H9 (cell line): Measurements from ENCODE around the gene B3GNT7. TPM values are rescaled to one million over a fixed set of nuclear protein-coding genes. Genes with fewer than 3 reads are reported as not detected.

Experiments
- DNase-seq: peaks from one replicate; pipeline ENCODE4 v3.0.0-alpha.2; 2017
- H2AFZ ChIP-seq: one replicate; pipeline ENCODE4 v1.6.1; 2013; ENCODE audit warnings: mild to moderate bottlenecking, low read length, control low read depth, moderate library complexity
- H2AK5ac ChIP-seq: 2 replicates; pipeline ENCODE4 v1.6.1; 2013; ENCODE audit warnings: low read length, control low read depth, mixed read lengths; ENCODE audit not compliant: insufficient read length
- H2BK120ac ChIP-seq: one replicate; pipeline ENCODE4 v1.6.1; 2013; ENCODE audit warnings: low read depth, mild to moderate bottlenecking, low read length, control low read depth, inconsistent platforms; ENCODE audit not compliant: poor library complexity, severe bottlenecking
- H2BK12ac ChIP-seq: 2 replicates; pipeline ENCODE4 v1.6.1; 2013; ENCODE audit warnings: low read length, control low read depth, mixed read lengths, low read depth; ENCODE audit not compliant: insufficient read length
- H2BK15ac ChIP-seq: 2 replicates; pipeline ENCODE4 v1.6.1; 2013; ENCODE audit warnings: low read depth, low read length, control low read depth
- H2BK20ac ChIP-seq: one replicate; pipeline ENCODE4 v1.6.1; 2013; ENCODE audit warnings: low read depth, mild to moderate bottlenecking, low read length, control low read depth, inconsistent platforms; ENCODE audit not compliant: poor library complexity, severe bottlenecking
- H2BK5ac ChIP-seq: 2 replicates; pipeline ENCODE4 v1.6.1; 2013; ENCODE audit warnings: low read length, control low read depth, mixed read lengths; ENCODE audit not compliant: insufficient read length
- H3K14ac ChIP-seq: 2 replicates; pipeline ENCODE4 v1.6.1; 2013; ENCODE audit warnings: low read length, control low read depth; ENCODE audit not compliant: insufficient read depth
- H3K18ac ChIP-seq: 2 replicates; pipeline ENCODE4 v1.6.1; 2013; ENCODE audit warnings: low read depth, mild to moderate bottlenecking, mixed read lengths, low read length, control low read depth; ENCODE audit not compliant: insufficient read length
- H3K23ac ChIP-seq: 2 replicates; pipeline ENCODE4 v1.6.1; 2013; ENCODE audit warnings: low read length, control low read depth, mixed read lengths, low read depth; ENCODE audit not compliant: insufficient read length
- H3K23me2 ChIP-seq: 2 replicates; pipeline ENCODE4 v1.6.1; 2013; ENCODE audit warnings: low read depth, mild to moderate bottlenecking, mixed read lengths, low read length, control low read depth; ENCODE audit not compliant: insufficient read length, poor library complexity, severe bottlenecking
- H3K27ac ChIP-seq: 2 replicates; pipeline ENCODE4 v1.5.1; 2013; ENCODE audit warnings: low read length, control low read depth, mixed read lengths, low read depth; ENCODE audit not compliant: insufficient read length
- H3K27me3 ChIP-seq: 2 replicates; pipeline ENCODE4 v1.6.1; 2013; ENCODE audit warnings: low read length, control low read depth, inconsistent platforms; ENCODE audit not compliant: insufficient read depth
- H3K4ac ChIP-seq: 2 replicates; pipeline ENCODE4 v1.6.1; 2013; ENCODE audit warnings: low read depth, mild to moderate bottlenecking, control low read depth, inconsistent platforms, low read length, moderate library complexity
- H3K4me1 ChIP-seq: 2 replicates; pipeline ENCODE4 v1.6.1; 2013; ENCODE audit warnings: low read length, control low read depth, inconsistent platforms; ENCODE audit not compliant: insufficient read depth
- H3K4me2 ChIP-seq: 2 replicates; pipeline ENCODE4 v1.6.1; 2013; ENCODE audit warnings: low read length, control low read depth, mixed read lengths; ENCODE audit not compliant: insufficient read length, insufficient read depth
- H3K56ac ChIP-seq: 2 replicates; pipeline ENCODE4 v1.6.1; 2013; ENCODE audit warnings: low read depth, mild to moderate bottlenecking, mixed read lengths, low read length, control low read depth; ENCODE audit not compliant: insufficient read length
- H3K79me1 ChIP-seq: 2 replicates; pipeline ENCODE4 v1.6.1; 2013; ENCODE audit warnings: low read depth, mild to moderate bottlenecking, moderate library complexity, low read length, control low read depth, inconsistent platforms; ENCODE audit not compliant: insufficient read depth, poor library complexity, severe bottlenecking
- H3K79me2 ChIP-seq: 2 replicates; pipeline ENCODE4 v1.6.1; 2013; ENCODE audit warnings: low read length, control low read depth, inconsistent platforms; ENCODE audit not compliant: insufficient read depth
- H3K9ac ChIP-seq: 2 replicates; pipeline ENCODE4 v1.6.1; 2013; ENCODE audit warnings: low read length, control low read depth, mixed read lengths; ENCODE audit not compliant: insufficient read length; ENCODE audit errors: extremely low read depth
- H3K9me3 ChIP-seq: one replicate; pipeline ENCODE4 v1.6.1; 2013; ENCODE audit warnings: low read depth, low read length, inconsistent platforms; ENCODE audit not compliant: control insufficient read depth
- H3T11ph ChIP-seq: one replicate; pipeline ENCODE4 v1.6.1; 2013; ENCODE audit warnings: mild to moderate bottlenecking, low read length, control low read depth, inconsistent platforms
- H4K20me1 ChIP-seq: one replicate; pipeline ENCODE4 v1.6.1; 2013; ENCODE audit not compliant: control insufficient read depth, insufficient read length, insufficient read depth
- H4K5ac ChIP-seq: 2 replicates; pipeline ENCODE4 v1.6.1; 2013; ENCODE audit warnings: low read depth, mild to moderate bottlenecking, mixed read lengths, low read length, control low read depth; ENCODE audit not compliant: insufficient read length
- H4K8ac ChIP-seq: replicated peaks from 2 replicates; pipeline ENCODE4 v1.6.1; 2013; ENCODE audit warnings: low read length, control low read depth, mixed read lengths, low read depth; ENCODE audit not compliant: insufficient read length
- H4K91ac ChIP-seq: 2 replicates; pipeline ENCODE4 v1.6.1; 2013; ENCODE audit warnings: low read depth, mild to moderate bottlenecking, moderate library complexity, mixed read lengths, low read length, control low read depth; ENCODE audit not compliant: insufficient read length
- H3K27ac Mint-ChIP-seq, 3 experiments: 2 replicates in 2 of 3; 3 replicates in 1 of 3; pipeline ENCODE4 v1.8.0; 2020 to 2021; ENCODE audit warnings: mixed read lengths in 3 of 3, mild to moderate bottlenecking in 1 of 3, moderate library complexity in 1 of 3
- H3K27me3 Mint-ChIP-seq: 2 replicates; pipeline ENCODE4 v1.8.0; 2021; ENCODE audit warnings: low read depth, mild to moderate bottlenecking, moderate library complexity, mixed read lengths
- H3K36me3 Mint-ChIP-seq, 3 experiments: 2 replicates in 2 of 3; 3 replicates in 1 of 3; pipeline ENCODE4 v1.8.0; 2020 to 2021; ENCODE audit warnings: low read depth in 3 of 3, mixed read lengths in 3 of 3; ENCODE audit not compliant: insufficient read depth in 1 of 3
- H3K4me1 Mint-ChIP-seq, 2 experiments: 2 replicates each; pipeline ENCODE4 v1.8.0; 2020; ENCODE audit warnings: mixed read lengths in 2 of 2
- H3K4me3 Mint-ChIP-seq, 2 experiments: 2 replicates in 1 of 2; 3 replicates in 1 of 2; pipeline ENCODE4 v1.8.0; 2020 to 2021; ENCODE audit warnings: mild to moderate bottlenecking in 2 of 2, mixed read lengths in 2 of 2, moderate library complexity in 1 of 2
- H3K9me3 Mint-ChIP-seq, 2 experiments: 2 replicates in 1 of 2; 3 replicates in 1 of 2; pipeline ENCODE4 v1.8.0; 2020; ENCODE audit warnings: mild to moderate bottlenecking in 2 of 2, mixed read lengths in 2 of 2, moderate library complexity in 1 of 2
- whole genome bisulfite sequencing: extraction: QIAGEN DNeasy Blood & Tissue Kit; methylation state at CpG from one replicate; pipeline ENCODE4 v1.1.7; 2013; ENCODE audit warnings: missing lambda C conversion rate, low lambda C conversion rate, mixed read lengths; ENCODE audit not compliant: insufficient read length; ENCODE audit errors: extremely low coverage; 5-methylcytosine and 5-hydroxymethylcytosine counted together
- total RNA-seq: library from RNA; stranded (reverse); gene quantifications from 2 replicates; pipeline ENCODE4 v1.2.1, GENCODE V29; 2021
- TF ChIP-seq, protein P1 (sequence below): fragments of 200-600 bp; sonication (generic); conservative IDR thresholded peaks from 3 replicates; pipeline ENCODE4 v1.8.0; 2021; ENCODE audit warnings: antibody characterized with exemption, mild to moderate bottlenecking

Gene B3GNT7
- total RNA-seq, 1 experiment from 2014 or later = 42.2 TPM

- no peak overlapping the region for H3T11ph ChIP-seq
- H3K9me3 ChIP-seq = no peaks in the 10 kb centered on the region
- H2BK20ac ChIP-seq = no peak overlapping the region
- H2BK12ac ChIP-seq = peak overlapping the region; percentile 6
- no peak overlapping the region for H4K8ac ChIP-seq
- H3K4me3 Mint-ChIP-seq = peak overlapping the region in 1 of 2 experiments; percentile 52; a peak in 2 of 5 replicates
- peaks cover 5 to 11% (median 6%) of the 10 kb centered on the region in 3 experiments; a peak in 6 of 7 replicates for H3K36me3 Mint-ChIP-seq
- no peak overlapping the region for H3K4me2 ChIP-seq
- H3K27ac Mint-ChIP-seq = peak overlapping the region in 2 of 3 experiments; percentile 66 to 68; a peak in 4 of 7 replicates
- no peaks in the 10 kb centered on the region; the same call in 1 of the 2 replicates for H3K79me2 ChIP-seq
- TF ChIP-seq, protein P1, sequence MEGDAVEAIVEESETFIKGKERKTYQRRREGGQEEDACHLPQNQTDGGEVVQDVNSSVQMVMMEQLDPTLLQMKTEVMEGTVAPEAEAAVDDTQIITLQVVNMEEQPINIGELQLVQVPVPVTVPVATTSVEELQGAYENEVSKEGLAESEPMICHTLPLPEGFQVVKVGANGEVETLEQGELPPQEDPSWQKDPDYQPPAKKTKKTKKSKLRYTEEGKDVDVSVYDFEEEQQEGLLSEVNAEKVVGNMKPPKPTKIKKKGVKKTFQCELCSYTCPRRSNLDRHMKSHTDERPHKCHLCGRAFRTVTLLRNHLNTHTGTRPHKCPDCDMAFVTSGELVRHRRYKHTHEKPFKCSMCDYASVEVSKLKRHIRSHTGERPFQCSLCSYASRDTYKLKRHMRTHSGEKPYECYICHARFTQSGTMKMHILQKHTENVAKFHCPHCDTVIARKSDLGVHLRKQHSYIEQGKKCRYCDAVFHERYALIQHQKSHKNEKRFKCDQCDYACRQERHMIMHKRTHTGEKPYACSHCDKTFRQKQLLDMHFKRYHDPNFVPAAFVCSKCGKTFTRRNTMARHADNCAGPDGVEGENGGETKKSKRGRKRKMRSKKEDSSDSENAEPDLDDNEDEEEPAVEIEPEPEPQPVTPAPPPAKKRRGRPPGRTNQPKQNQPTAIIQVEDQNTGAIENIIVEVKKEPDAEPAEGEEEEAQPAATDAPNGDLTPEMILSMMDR = peak; percentile 70
- no peak overlapping the region for H3K23ac ChIP-seq
- H3K27ac ChIP-seq = no peak overlapping the region
- H4K20me1 ChIP-seq = no peaks in the 10 kb centered on the region
- H3K4me1 Mint-ChIP-seq = peaks cover 42 to 49% of the 10 kb centered on the region in 2 experiments
- no peak overlapping the region for H2AFZ ChIP-seq
- H3K9me3 Mint-ChIP-seq = no peaks in the 10 kb centered on the region; a peak in 1 of 5 replicates
- H3K23me2 ChIP-seq = peaks cover 9% of the 10 kb centered on the region
- no peaks in the 10 kb centered on the region; the same call in 1 of the 2 replicates for H3K4me1 ChIP-seq
- no peak overlapping the region for H2AK5ac ChIP-seq
- WGBS = no CpG with 5 or more reads among the region's 17 CpGs
- no peak overlapping the region for H3K4ac ChIP-seq
- no peaks in the 10 kb centered on the region for H3K27me3 ChIP-seq
- H3K56ac ChIP-seq = no peak overlapping the region
- H4K5ac ChIP-seq = no peak overlapping the region
- no peak overlapping the region for H4K91ac ChIP-seq
- no peak overlapping the region for H2BK15ac ChIP-seq
- no peak overlapping the region for H3K9ac ChIP-seq
- no peak overlapping the region for H3K18ac ChIP-seq
- no peak overlapping the region for H2BK5ac ChIP-seq
- DNase-seq = peak; percentile 81
- H3K14ac ChIP-seq = no peak overlapping the region
- H3K27me3 Mint-ChIP-seq = peaks cover 3% of the 10 kb centered on the region; the same call in 1 of the 2 replicates
- no peaks in the 10 kb centered on the region for H3K79me1 ChIP-seq
- H2BK120ac ChIP-seq = no peak overlapping the region
Observed at GRCh38 chr2:231393149-231394131, 2.1 kb upstream of the B3GNT7 start.
